HL-60/S4 treated with retinoic acid at 250 ng/mL for 4 days and 3 days (cell line): ENCODE results near the gene ADH5.
"Not testable (repeated sequence)": the region's sequence is repeated elsewhere in the genome, so short reads cannot be mapped to it uniquely, and the experiment has no call there.

Experiments used
- in situ Hi-C: fragments of 300-500 bp; cut with MboI; formaldehyde crosslinking; loops from 2 replicates; pipeline ENCODE4 v1.7.0; 2022; ENCODE audit warnings: low sequenced_read_pairs

ADH5 gene

DNA sequence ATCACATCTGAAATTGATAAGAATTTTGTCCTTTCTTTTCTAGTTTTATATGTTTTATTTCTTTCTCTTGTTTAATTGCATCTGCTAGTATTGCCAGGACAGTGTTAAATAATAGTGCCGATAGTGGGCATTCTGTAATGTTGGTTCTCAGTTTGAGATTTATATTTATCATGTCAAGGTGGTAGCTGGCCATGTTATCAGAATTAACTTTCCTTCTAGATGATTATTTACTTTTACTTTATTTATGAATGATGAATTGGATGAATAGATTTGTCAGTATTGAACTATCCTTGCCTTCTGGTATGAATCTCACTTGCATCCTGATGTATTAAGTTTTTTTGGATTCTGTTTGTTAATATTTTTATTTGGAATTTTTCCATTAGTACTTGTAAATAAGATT is 50.4 kb downstream of the ADH5 start:
- in situ Hi-C loops: no loop called here

DNA sequence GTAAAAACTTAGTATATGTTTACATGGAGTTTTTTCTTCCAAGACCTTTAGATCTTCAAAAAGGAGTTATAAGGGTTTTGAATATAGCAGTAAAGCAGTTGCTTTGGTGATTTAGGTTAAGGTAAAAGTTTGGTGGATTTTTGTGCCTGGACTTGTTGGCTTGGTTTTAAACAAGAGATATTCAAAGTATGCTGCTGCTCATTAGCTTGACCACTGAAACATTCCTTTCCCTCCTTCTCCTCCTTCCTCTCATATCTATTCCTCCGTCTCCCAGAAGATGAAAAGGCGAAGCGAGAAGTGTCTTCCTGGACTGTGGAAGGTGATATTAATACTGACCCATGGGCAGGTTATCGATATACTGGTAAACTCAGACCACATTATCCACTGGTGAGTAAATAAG is 54.6 kb downstream of the ADH5 start:
- in situ Hi-C loops: no loop called here

DNA sequence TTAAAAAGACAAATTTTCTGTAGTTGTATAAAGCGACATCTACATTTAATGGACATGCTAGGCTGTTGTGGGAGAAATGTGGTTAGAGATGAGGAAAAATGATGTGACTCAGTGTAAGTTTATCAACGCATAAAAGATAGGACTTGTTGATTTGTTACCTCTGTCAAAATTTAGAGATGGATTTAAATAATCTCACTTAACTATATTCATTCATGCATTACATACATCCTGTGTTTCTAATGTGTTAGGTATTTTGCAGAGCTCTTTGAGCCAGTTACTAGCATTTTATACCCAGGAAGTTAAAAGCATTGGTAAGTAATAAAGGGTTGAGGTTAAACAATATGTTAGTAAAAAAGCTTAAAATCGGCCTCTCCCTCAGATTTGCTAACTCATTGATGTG is 58.7 kb downstream of the ADH5 start:
- in situ Hi-C loops: no loop called here

GRCh38 chr4:99029018-99029735 is 59.4 kb downstream of the ADH5 start:
- in situ Hi-C loops: no loop called here

GRCh38 chr4:99028187-99028586 is 60.4 kb downstream of the ADH5 start:
- in situ Hi-C loops: no loop called here

- in situ Hi-C loops: no loop called here
Observed at GRCh38 chr4:99027304-99027703, 61.3 kb downstream of the ADH5 start.

DNA sequence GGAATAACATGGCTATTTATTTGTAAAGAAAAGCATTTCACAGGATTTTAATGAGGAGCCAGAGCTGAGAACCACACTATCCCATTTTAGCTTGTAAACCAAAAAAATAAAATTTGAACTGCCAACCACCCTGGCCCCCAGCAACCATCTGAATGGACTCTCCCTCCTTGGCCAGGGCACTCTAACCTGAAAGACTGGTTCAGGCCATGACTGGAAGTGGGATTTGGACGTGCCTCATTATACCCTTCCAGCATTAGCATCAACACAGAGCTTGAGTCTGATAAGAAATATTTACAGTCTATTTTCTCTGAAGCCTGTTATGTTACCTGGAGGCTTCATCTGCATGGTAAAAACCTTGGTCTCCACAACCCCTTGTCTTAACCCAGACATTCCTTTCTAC is 63.1 kb downstream of the ADH5 start:
- in situ Hi-C loops: no loop called here

GRCh38 chr4:99024481-99025275 is 63.9 kb downstream of the ADH5 start:
- in situ Hi-C loops: no loop called here

DNA sequence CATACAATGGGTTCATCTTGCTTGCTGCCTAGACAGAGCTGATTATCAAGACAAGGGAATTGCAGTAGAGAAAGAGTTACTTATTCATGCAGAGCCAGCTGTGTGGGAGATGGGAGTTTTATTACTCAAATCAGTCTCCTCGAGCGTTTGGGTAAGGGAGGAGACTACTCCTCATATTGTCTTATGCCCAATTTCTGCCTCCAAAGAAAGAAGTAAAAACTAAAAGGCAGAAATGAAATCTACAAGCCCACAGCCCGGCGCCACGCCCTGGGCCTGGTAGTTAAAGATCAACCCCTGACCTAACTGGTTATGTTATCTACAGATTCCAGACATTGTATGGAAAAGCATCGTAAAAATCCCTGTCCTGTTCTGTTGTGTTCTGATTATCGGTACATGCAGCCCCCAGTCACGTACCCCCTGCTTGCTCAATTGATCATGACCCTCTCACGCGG is 64.8 kb downstream of the ADH5 start:
- in situ Hi-C loops: not testable (repeated sequence)

GRCh38 chr4:99022566-99022965 is 66.0 kb downstream of the ADH5 start:
- in situ Hi-C loops: no loop called here

- in situ Hi-C loops: no loop called here
Observed at GRCh38 chr4:99021386-99021785, 67.2 kb downstream of the ADH5 start.
